ENCODE results near the gene POM121. TPM values are rescaled to one million over a fixed set of nuclear protein-coding genes. Genes with fewer than 3 reads are reported as not detected.
"Not testable (repeated sequence)": the region's sequence is repeated elsewhere in the genome, so short reads cannot be mapped to it uniquely, and the experiment has no call there.

The POM121 gene
- 3.2 and 4.4 TPM in 2 replicates for total RNA-seq (2014; rRNA removed; shearing (Covaris generic))

GRCh38 chr7:72924733-72925545 is at the start of gene POM121:
POM121 (plus strand) TSS chr7:72925095; CDS start chr7:72925122, 27 bp downstream.
- DNase-seq (ENCODE audit: low spot score): peak; percentile 78
- in situ Hi-C loops (cut with HindIII; ENCODE audit: low sequenced_read_pairs): no loop called here

DNA sequence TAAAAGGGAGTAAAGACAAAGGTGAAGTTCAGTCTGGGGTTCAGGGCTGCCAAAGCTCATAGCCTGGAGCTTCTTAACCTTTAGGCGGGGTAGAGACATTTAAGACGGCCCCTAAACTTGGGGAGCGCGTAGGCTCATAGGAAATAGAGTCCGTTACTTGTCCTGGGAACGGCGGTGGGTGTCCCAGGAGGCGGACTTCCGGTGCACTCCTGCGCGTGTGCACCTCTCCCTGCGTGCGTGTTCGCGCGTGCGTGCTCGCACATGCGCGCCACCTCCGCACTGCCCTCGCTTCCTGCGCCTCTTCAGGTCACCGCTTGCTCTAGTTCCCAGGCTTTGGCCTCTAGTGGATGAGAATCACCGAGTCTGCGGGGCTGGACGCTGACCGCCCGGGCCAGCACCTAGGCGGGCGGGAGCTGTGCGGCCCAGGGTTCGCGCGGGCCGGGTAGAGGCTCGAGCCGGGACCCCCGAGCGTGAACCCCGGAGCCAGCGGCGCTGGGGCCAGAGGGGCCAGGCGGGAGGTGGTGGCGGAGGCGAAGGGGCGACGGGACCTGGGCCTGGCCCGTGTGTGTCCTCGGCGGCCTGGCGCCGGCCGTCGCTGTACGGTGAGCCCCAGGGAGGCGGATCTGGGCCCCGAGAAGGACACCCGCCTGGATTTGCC is 45.7 kb upstream of the POM121 start:
- DNase-seq (ENCODE audit: low spot score): peak; percentile 86
- in situ Hi-C loops (cut with HindIII; ENCODE audit: low sequenced_read_pairs): not testable (repeated sequence)

DNA sequence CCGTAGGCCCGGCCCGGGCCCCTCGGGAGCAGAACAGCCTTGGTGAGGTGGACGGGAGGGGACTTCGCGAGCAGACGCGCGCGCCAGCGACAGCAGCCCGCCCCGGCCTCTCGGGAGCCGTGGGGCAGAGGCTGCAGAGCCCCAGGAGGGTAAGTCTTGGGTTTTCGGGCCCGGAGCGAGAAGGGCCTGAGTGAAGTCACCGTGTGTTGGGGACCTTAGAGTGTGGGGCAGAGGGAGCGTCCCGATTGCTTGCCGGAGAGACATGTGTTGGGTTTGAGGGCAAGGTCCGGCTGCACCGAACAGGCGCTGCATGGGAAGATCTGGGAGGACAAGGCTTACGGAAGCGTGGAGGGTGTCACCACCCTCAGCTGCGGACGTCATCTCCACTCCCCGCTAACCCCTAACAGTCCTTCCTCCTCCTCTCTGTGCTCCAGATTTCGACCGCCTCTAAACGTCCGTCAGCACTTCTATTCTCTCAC is 45.1 kb upstream of the POM121 start:
- in situ Hi-C loops (cut with HindIII; ENCODE audit: low sequenced_read_pairs): not testable (repeated sequence)
- DNase-seq (ENCODE audit: low spot score): peak; percentile 57

GRCh38 chr7:72891750-72892149 is 33.1 kb upstream of the POM121 start:
- DNase-seq (ENCODE audit: low spot score); in situ Hi-C loops (cut with HindIII; ENCODE audit: low sequenced_read_pairs): not testable (repeated sequence)

- in situ Hi-C loops (cut with HindIII; ENCODE audit: low sequenced_read_pairs); DNase-seq (ENCODE audit: low spot score): not testable (repeated sequence)
Measured at GRCh38 chr7:72904740-72905139, 20.2 kb upstream of the POM121 start.

DNA sequence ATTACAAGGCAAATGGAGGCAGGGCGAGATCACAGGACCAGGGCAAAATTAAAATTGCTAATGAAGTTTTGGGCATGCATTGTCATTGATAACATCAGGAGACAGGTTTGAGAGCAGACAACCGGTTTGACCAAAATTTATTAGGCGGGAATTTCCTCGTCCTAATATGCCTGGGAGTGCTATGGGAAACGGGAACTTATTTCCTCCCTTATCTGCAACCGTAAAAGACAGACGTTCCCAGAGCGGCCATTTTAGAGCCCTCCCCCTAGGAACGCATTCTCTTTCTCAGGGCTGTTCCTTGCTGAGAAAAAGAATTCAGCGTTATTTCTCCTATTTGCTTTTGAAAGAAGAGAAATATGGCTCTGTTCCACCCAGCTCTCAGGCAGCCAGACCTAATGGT is 16.5 kb upstream of the POM121 start:
- DNase-seq (ENCODE audit: low spot score); in situ Hi-C loops (cut with HindIII; ENCODE audit: low sequenced_read_pairs): not testable (repeated sequence)

GRCh38 chr7:72911395-72911794 is 13.5 kb upstream of the POM121 start:
- DNase-seq (ENCODE audit: low spot score); in situ Hi-C loops (cut with HindIII; ENCODE audit: low sequenced_read_pairs): not testable (repeated sequence)

- in situ Hi-C loops (cut with HindIII; ENCODE audit: low sequenced_read_pairs); DNase-seq (ENCODE audit: low spot score): not testable (repeated sequence)
Measured at GRCh38 chr7:72913750-72914149, 11.1 kb upstream of the POM121 start.

- peak; percentile 39 for DNase-seq (ENCODE audit: low spot score)
- in situ Hi-C loops (cut with HindIII; ENCODE audit: low sequenced_read_pairs): not testable (repeated sequence)
Measured at GRCh38 chr7:72914756-72915525, 10.0 kb upstream of the POM121 start.

DNA sequence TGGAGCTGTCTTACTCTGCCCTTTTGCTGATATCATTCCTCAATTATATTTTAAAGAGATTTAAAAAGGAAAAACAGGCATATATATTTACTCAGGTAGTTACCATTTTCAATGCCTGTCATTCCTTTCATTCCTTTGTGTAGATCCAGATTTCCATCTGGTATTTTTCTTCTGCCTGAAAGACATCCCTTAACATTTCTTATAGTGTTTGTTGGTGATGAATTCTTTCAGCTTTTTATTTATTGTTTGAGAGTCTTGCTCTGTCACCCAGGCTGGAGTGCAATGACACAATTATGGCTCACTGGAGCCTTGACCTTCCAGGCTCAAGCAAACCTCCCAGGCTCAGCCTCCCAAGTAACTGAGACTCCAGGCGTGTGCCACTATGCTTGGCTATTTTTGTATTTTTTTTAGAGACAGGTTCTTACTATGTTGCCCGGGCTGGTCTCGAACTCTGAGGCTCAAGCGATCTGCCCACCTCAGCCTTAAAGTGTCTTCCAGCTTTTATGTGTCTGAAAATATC is 5.6 kb upstream of the POM121 start:
- in situ Hi-C loops (cut with HindIII; ENCODE audit: low sequenced_read_pairs): no loop called here
- DNase-seq (ENCODE audit: low spot score): no peak

- in situ Hi-C loops (cut with HindIII; ENCODE audit: low sequenced_read_pairs): no loop called here
- DNase-seq (ENCODE audit: low spot score): no peak
Measured at GRCh38 chr7:72924386-72924732, 536 bp upstream of the POM121 start.

DNA sequence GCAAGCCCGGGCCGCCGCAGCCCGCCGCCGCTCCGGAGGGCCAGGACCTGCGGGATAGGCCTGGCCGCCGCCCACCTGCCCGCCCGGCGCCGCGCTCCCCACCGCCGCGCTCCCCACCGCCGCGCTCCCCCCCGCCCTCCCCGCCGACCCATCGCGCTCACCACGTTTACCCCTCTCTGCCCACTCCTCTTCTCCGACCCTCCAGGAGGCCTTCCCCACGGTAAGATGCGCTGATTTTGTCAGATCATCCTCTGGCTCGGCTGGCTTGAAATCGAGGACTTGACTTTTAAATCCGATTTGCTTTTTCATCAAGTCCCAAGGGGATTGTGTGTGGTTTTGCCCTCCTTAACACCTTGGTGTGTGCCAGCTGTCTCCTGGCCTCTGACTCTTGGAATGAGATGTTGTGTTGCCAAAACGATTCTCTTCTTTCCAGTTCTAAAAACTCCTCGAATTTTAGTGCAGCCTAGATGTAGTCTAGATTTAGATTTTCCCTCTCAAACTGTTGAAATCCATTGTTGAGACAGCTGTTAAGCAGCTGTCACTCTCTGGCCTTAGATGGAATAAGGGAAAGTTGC is 738 bp downstream of the POM121 start:
- in situ Hi-C loops (cut with HindIII; ENCODE audit: low sequenced_read_pairs): no loop called here
- no peak for DNase-seq (ENCODE audit: low spot score)

DNA sequence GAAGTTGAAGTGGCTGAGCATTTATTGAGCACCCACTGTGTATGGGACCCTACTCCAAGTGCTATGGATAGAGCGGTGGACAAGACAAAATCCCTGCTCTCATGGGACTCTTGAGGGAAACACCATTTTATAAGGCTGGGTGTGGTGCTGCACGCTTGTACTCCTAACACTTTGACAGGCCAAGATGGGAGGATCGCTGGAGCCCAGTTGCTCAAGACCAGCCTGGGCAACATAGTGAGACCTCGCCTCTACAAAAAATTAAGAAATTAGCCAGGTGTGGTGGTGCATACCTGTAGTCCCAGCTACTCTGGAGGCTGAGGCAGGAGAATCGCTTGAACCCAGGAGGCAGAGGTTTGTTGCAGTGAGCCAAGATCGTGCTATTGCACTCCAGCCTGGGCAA is 2.9 kb downstream of the POM121 start:
- in situ Hi-C loops (cut with HindIII; ENCODE audit: low sequenced_read_pairs); DNase-seq (ENCODE audit: low spot score): not testable (repeated sequence)

DNA sequence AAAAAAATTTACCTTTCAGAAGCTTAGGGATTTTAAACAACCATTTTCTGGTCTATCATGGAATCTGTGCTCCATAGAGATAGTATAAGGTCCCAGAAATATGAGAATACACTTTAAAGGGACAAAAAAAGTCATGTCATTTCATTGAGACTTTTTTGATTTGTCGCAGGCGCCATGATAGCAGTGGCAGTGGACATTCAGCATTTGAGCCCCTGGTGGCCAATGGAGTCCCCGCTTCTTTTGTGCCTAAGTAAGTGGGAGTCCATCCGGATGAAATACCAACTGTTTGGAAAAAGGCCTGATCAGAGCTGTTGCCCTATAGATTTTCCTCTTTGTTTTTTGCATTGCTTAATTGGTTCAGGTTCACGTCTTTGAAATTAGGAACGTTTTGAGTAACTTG is 3.3 kb downstream of the POM121 start:
- in situ Hi-C loops (cut with HindIII; ENCODE audit: low sequenced_read_pairs); DNase-seq (ENCODE audit: low spot score): not testable (repeated sequence)

GRCh38 chr7:72942022-72942705 is 17.3 kb downstream of the POM121 start:
- DNase-seq (ENCODE audit: low spot score); in situ Hi-C loops (cut with HindIII; ENCODE audit: low sequenced_read_pairs): not testable (repeated sequence)

GRCh38 chr7:72942956-72943355 is 18.1 kb downstream of the POM121 start:
- DNase-seq (ENCODE audit: low spot score); in situ Hi-C loops (cut with HindIII; ENCODE audit: low sequenced_read_pairs): not testable (repeated sequence)

- in situ Hi-C loops (cut with HindIII; ENCODE audit: low sequenced_read_pairs); DNase-seq (ENCODE audit: low spot score): not testable (repeated sequence)
Measured at GRCh38 chr7:72944937-72945336, 20.0 kb downstream of the POM121 start.

DNA sequence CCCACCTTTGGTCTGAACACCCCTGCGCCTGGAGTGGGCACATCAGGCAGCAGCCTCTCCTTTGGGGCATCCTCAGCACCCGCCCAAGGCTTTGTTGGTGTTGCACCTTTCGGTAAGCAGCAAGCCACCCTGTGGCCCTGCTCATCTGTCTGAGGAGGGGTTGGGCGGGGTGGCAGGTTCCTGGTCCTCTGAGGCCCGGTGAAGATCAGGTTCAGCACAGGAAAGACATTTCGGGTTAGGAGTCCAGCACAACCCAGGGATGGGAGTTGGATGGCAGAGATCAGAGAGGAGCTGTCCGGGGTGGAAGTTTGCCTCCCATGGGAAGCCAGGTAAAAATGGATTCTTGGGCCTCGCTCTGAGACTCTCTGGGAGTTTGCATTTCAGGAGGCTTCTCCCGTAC is 20.7 kb downstream of the POM121 start:
- in situ Hi-C loops (cut with HindIII; ENCODE audit: low sequenced_read_pairs): not testable (repeated sequence)

More for the DNA sequence above, 20.7 kb downstream of the POM121 start:
- DNase-seq (ENCODE audit: low spot score): not testable (repeated sequence)
